Umbilical cord (tissue), 2 donors: Measurements from ENCODE around the gene HSD17B8. TPM values are rescaled to one million over a fixed set of nuclear protein-coding genes. Genes with fewer than 3 reads are reported as not detected.

ENCODE experiments used
- DNase-seq: peaks from one replicate; pipeline ENCODE4 v3.0.0-alpha.2; 2015; ENCODE audit warnings: low spot score
- total RNA-seq: library from RNA; depleted of rRNA; stranded (reverse); fragments of >200 nt; gene quantifications from one replicate; pipeline ENCODE4 v1.2.3, GENCODE V29; 2014; ENCODE audit warnings: low replicate concordance; ENCODE audit not compliant: insufficient read depth

The HSD17B8 gene
- total RNA-seq, 1 donor from 2014 or later: 9.6 TPM

DNA sequence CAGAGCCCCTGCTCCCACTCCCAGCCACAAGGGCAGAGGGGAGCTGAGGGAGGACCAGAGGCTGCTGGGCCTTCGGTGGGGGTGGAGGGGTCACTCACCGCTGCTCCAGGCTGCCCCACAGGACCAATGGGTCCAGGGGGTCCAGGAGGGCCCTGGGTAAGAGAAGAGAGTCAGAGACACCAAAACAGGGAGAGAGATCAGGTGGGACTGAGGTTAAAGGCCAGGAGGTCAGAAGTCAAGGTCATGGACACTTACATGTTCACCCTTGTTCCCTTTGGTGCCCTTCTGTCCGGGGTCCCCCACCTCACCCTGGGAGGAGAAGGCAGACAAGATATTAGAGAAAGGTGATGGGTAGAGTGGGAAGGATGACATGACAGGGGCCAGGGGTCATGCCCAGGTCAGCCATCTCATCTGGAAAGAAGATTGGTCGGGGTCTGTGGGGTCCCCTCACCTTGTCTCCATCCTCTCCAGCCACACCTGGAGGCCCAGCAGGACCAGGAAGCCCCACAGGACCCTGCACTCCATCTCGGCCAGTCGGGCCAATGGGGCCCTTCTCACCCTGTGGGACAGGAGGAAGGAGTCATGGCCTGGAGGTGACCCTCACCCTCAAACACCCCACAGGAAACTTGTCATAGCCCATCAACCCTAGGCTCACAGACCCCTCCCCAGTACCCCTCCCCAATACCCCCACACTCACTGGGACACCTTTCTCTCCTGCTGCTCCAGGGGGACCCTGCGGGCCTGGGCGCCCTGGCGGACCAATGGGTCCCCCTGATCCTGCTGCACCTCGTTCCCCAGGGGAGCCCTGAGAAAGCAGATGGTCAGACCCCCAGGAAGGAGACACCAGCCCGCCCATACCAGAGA lies 33.2 kb upstream of the HSD17B8 start:
- DNase-seq: no peak

DNA sequence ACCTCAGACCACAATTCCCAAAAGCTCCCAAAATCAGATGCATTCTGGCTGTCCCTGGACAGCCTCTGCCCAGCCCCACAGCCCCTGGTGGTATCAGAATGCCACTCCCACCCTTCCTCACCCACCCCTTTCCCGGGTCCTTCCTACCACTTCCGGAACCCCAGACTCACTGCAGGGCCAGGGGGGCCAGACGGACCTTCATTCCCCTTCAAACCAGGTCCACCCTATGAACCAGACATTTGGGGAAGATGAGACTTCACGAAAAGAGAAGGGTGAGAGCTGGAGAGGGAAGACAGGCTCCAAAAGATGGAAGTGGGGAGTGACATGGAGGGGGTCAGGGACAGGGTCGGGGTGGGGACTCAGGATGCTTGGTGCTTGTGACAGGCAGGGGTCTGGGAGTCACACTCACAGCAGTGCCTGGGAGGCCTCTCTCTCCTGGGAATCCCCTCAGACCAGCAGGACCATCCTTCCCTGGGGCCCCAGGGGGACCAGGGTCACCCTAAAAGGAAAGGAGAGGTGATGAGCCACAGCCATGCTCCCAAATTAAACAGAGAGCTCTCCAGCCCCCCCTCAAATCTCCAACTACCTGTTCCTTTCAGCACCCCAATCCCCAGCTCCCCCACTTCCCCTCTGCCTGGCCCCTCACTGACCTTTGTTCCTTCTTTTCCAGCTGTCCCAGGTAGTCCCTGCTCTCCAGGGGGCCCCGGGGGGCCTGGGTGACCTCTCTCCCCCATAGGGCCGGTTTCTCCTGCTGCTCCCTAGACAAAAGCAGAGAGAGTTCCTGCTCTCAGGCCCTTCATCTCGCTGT lies 32.4 kb upstream of the HSD17B8 start:
- no peak for DNase-seq

DNA sequence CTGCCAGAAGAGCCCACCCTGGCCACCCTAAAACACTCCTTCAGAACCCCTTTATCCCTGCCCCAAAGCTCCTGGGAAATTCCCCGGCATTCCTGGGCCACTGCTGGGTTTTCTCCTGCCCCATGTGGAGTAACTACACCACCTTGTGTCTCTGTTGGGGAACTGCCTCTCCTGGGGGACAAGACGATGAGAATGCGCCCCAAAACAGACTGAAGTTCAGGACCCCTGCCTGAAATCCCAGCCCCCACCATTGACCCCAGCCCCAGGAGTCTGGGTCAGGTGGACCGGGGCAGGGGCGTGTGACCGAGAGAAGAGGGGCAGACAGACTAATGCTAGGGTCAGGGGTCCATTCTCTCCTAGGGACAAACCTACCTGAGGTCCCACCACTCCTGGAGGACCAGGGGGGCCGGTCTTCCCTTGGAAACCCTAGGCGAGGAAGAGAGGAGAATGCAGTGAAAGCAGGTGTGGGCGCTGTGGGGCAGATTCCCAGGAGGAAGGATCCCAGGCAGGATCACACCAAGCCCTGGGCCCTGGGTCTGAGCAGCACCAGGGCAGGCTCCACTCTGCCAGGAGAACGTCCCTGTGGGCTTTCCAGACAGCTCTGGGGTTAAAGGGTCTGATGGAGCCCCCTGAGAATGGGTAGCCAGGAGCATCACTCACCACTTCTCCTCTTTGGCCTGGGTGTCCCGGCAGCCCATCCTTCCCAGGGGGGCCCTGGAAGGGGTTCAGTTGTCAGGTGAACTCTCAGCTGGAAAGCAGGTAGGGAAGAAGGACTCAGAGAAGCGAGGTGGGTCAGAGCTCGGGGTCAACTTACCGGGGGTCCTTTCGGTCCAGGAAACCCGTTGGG lies 31.5 kb upstream of the HSD17B8 start:
- no peak for DNase-seq

DNA sequence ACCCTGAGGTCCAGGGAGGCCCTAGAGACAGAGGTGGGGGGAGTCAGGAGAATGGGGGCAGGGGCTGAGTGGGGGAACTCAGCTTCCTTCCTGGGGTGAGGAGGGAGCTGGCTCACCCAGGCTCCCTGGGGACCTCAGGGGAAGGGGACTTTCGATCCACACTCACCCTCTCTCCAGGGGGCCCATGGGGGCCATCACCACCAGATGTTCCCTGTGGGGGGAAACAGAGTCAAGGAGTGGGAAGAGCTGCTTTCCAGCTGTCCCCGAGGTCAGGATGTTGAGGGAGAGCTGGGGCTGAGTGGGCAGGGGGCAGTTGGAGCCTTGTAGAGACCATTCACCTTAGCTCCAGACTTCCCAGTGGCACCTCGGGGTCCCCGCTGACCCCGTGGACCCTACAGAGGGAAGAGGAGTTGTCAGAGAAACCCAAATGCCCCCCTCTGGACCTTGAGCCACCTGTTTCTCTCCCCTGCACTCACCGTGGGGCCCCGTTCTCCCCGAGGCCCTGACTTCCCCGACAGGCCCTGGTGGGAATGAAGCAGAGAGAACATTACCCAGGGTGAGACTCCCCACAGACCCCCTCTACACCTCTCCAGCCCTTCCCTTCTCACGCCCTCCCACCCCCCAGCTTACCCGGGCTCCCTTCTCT lies 30.8 kb upstream of the HSD17B8 start:
- DNase-seq: no peak

DNA sequence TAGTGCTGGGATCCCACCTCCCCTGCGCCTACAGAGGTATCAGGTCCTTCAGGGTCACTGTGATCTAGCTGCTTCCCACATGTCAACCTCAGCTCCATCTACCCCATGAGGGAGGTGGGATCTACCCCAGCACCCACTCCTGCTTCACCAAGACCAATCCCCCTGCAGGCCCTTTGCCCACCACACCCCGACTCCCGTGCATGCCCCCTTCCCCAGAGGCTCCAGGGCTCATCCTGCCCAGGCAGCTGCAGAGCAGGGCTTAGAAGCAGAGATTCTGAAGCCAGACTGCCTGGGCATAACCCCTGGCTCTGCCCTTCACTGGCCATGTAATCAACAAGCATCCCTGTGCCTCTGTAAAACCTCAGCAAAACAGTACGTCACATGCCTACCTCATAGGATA lies 29.7 kb upstream of the HSD17B8 start:
- no peak for DNase-seq

DNA sequence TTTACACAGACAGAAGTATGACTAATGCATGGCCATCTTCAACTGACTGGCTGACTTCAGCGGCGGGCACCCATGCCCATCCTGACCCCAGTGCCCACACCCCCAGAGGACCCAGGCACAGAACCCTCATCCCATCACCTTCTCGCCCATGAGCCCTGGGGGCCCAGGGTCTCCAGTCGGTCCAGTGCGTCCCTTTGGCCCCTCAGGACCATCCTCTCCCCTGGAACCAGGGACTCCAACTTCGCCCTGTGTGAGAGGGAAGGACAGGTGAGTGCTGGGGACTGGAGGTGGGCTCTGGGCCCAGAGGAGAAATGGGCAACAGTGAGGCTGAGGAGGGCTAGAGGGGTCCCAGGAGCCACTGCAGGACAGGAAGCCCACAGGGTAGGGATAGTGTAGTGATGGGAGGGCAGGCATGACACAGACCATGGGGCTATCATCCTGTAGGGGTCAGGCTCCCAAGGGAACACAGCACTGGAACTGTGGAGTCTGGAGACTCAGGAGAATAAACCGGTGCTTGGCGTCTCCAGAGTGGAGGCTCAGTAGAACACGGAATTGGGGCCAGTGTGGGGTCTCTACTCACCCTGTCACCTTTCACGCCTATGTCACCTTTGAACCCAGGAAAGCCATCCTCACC lies 28.9 kb upstream of the HSD17B8 start:
- DNase-seq: no peak

DNA sequence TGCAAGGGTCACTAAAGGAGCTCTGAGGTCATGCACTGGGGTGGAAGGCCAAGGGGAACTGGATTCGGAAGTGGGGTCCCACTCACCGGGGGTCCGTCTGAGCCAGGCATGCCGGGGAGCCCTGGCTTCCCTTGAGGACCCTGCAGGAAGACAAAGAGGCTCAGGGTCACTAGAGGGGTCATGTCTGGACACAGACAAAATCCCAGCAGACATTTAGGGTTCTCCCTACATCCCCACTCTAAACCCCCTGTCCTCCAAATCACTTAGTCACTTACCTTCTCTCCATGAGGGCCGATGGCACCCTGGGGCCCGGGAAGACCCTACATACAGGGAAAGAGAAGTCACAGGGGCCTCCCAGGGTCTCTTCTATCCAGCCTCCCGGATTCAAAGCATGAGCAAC lies 27.5 kb upstream of the HSD17B8 start:
- DNase-seq: no peak

DNA sequence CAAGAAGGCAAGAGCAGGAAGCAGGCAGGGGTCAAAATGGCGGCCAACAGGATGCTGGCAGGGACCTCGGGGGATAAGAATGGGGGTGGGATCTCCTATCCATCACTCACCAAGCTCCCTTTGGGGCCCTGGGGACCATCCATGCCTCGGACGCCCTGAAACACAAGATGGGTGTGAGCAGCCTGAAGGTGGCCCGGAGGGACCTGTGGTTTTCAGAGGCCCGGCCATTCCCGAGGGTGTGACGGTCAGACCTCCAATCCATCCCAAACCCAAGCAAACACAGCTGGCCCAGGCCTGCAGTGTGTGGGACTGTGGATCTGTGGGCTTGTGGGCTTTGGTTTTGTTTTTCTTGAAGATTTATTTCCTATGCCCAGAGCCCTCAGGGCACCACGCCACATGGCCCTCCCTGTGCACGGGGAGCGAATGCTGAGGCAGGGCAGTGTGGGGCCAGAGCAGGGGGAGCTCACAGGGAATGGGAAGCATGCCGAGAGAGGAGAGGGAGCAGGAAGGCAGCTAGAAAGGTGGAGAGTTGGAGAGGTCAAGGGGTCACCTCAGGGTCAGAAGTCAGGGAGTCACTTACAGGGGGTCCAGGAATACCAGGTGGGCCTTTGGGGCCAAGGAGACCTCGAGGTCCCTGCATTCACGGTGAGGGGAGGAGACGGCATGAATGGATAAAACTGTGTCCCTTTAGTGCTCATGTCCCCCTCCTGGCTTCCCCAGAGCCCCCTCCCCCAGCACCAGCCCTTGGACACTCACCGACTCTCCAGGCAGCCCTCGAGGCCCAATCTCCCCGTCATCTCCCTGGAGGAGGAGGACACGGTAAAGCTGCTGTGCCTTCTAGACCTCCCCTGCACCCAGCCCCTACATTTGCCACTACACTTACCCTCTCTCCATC lies 26.7 kb upstream of the HSD17B8 start:
- peak; percentile 38 for DNase-seq

DNA sequence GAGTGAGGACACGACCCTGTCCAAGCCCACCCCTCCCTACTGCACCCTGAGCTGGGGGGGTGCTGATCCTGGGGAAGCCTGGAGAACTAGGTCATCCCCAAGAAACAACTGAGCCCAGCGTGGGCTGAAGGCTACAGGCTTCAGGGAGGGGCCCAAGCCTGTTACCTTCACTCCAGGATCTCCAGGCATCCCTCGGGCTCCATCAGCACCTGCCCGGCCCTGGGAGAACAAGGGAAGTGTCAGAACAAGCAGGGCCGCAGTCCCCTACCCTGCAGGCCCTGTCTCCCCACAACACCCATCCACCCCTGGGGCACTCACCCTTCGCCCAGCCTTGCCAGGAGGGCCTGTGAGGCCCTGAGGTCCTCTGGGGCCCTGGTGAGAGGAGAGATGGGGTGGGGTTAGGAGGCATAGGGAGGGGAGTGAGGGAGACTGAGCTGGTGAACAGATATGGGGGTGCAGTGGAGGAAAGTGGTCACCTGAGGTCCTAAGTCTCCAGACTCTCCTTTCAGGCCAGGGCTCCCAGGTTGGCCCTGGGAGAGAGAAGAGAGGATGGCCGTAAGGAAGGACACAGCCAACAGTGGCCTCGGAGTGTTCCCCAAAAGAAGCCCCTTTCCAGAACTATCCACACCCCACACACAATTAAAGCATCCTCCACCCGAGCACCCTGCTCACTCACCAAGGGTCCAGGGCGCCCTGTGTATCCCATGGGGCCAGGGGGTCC lies 25.5 kb upstream of the HSD17B8 start:
- no peak for DNase-seq

DNA sequence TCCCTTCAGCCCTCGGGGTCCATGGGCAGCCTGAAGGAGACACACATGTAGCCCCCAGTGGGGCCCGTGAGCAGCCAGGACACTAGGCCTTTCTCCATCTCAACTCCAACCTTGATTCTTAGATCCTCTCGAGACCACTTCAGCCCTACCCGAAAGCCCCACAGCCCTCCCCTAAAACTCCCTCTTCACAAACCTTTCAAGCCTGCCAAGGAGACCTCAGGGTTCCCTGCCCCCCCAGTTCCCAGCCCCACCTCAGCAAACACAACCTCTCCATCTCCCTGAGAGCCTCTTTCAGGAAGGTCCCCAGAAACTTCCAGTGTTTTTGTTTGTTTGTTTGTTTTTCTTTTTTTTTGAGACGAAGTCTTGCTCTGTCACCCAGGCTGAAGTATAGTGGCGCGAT lies 23.3 kb upstream of the HSD17B8 start:
- DNase-seq: no peak

DNA sequence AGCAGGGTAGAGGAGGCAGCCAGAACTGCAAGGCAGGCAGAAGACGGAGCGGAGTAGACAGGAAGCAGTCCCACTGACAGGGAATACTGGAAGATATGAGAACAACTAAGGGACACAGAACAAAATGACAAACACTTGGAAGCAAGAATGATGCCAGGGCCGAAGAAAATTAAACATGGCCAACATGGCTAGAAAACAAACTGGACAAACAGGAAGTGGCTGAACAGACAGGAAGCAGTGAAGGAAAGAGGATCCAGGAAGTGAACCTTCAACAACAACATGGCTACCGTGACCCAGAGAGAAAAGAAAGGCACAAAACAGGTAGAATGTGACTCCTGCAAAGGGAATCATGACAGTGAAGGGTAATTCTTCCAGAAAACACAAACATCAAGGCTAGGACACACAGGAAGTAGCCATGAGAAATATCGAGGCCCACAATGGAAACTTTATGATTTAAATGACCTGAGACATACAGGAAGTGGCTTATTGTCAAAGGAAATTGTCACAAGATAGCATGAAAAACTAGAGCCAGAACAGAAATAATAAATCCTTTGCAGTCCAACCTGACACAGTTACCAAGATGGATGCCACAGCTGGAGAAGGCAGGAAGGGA lies 21.3 kb upstream of the HSD17B8 start:
- DNase-seq: no peak

DNA sequence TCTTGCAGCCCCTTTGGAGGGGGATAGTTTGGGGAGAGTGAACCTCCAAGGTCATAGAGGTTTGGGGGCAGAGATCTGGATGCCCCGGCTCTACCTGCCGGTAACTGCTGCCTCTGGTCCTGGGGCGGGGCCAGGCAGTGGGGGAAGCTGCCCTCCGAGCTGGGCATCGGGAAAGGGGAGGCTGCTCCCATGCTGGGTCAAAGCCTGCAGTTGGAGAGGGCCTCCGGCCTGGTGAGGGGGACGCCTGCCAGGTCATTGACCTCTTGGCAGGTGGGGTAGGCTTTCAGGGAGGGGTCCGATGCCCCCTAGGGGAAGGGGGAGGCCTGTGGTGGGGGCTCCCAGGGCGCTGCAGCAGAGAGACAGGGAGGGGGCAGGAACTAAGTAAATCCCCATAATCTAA lies 19.3 kb upstream of the HSD17B8 start:
- DNase-seq: no peak

DNA sequence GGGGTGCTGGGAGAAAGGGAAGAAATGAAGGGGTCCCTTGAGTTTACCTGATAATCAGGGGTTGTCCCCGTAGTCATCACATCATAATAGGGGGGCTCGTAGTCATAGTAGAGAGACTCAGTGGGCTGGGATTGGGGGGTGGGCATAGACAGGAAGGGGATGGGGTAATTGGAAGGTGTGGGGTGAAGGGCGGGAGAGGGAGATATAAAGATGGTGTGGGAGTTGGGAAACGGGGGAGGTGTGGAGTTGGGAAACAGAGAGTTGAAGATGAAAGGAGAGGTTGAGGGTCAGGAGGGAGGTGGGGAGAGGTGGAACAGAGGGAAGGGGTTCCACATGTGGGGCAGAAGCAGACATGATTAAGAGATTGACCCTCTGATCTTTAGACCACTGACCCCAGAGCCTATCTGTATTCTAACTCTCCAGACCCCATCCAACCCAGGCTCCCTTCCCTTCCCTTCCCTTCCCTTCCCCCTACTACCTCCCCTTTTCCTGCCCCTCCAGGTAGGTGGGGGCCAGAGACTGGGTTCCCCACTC lies 18.7 kb upstream of the HSD17B8 start:
- DNase-seq: no peak

DNA sequence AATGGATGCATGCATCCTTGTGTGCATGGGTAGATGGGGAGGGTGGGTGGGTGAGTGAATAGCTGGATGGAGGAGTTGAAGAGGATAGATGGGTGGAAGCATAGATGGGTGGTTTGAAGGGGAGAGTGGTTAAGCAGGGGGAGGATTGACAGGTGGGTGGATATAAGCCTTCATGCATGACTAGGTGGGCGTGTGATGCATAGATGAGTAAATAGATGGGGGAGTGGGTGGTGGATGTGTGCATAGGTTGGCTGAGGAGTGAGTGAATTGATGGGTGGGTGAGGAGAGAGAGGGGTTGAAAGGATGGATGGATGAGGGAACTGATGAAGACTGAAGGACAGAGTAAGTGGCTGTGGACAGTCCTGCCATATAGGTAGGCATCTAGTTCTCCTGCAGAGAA lies 16.6 kb upstream of the HSD17B8 start:
- no peak for DNase-seq

DNA sequence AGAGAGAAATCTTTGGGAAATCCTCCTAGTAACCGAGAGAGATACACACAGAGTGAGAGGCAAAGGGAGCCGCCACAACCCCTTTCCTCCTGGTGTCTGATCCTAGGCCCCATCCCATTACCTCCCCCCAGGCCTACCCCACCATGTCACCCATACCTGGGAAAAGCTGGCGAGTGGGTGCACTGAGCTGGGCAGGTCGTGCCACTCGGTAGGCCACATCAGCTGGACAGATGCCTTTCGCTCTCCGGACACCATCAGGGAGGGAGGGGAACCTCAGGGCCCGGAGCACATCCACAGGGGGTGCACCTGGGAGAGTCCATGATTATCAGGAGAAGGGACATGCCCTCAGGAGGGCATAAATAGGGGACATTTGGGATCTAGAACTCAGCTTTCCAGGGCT lies 15.3 kb upstream of the HSD17B8 start:
- DNase-seq: no peak

DNA sequence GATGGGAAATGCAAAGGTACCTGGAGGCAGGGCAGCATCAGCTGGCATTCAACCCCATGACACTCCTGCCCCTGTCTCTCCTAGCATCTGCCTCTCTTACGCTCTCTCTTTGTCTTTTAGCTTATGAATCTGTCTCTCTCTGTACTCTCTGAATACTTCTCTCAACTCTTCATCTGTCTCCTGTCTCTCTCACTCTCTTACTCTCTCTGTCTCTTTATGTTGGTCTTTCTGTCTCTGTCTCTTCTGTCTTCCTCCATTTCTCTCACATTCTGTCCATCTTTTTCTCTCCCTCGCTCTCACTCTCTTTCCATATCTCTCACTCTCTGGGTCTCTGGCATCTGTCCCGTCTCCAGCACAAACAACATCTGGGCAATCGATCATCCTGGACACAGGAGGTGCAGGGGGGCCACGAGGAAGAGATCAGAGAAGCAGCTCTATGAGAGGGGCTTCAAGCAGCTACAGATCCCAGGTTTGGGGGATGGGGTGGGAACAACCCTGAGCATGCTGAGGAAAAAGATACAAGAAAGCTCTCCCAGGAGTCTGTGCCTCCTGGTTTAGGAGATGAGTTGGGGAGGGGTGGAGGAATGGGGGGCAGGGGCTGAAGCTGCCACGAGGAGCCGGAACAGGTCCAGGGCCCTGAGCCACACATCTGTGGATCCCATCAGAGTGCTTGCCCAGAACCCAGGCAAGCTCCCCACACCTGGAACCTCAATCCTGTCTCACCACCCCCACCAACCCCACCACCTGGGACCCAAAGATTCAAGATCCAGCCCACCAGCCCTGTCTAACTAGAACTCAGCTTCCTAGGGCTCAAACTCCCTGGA lies 14.6 kb upstream of the HSD17B8 start:
- DNase-seq: no peak

DNA sequence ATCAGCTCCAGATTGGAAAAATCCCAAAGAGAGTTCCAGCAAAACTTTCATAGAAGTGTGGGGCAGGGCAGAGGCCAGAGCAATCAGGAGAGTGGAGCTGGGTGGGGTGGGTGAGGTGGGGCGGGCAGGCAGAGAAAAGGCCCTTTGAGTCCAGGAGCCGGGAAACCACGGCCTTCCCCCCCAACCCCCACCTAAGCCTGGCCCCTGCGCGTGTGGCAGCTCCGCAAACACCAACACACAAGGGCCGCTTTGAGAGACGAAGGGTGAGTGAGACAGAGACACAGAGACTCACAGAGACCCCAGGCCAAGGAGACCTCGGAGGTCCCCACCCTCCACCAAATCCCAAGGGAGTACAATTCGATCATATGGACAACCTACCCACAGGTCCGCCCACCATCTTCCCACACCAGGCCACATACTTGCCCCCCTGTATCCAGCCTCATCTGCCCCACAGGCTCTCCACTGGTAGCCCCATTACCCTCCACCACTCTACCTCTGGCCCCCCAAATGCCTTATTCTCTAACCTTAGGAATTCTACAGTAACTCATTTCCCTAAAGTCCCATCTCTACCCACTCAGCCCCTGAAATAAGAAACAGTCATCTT lies 13.8 kb upstream of the HSD17B8 start:
- DNase-seq: no peak
